Heart right ventricle (tissue), 12 donors: ENCODE data around the gene ROCK2. TPM values are rescaled to one million over a fixed set of nuclear protein-coding genes. Genes with fewer than 3 reads are reported as not detected.

ENCODE experiments used
- polyA plus RNA-seq, 2 donors: library from polyadenylated mRNA; stranded (reverse); fragments of 200-250 nt; gene quantifications; one replicate each; pipeline ENCODE4 v1.2.3, GENCODE V29; 2013
- total RNA-seq, 10 donors: library from RNA; stranded (reverse); fragmentation: NEBNext Ultra II Directional in 3 of 10; extraction: Animal tissue kit (Norgen Biotek cat#: 25700) in 3 of 10; gene quantifications; one replicate each; pipeline versions ENCODE4 v1.2.1 to v1.2.4, GENCODE V29; 2021 to 2023
- donor health status: ischemic (EF 13 %, LVEDD 7.1; RV severe dilation, severe dysfunction).
- donor health status: healthy with polysubstance abuse.
- donor health status: DM: no; HTN: yes; CAD: no.
- donor health status: DM: no; HTN: no; CAD: no.
- donor health status: ischemic (EF 25% LVEDD 6.9; RV normal size, moderate dysfunction).
- donor health status: ischemic (EF 25% LVEDD 5.7; RV mildly dilated, moderate dysfunction).
- donor health status: healthy.
- donor health status: nonischemic (EF 11% LVEDD 7.7; RV severe dilation, severe dysfunction).
- donor health status: DM: yes; HTN: yes; CAD: no.
- donor health status: PGD.
- donor health status: ischemic (EF 29% LVEDD 5.4; RV normal size, mild dysfunction).
- donor health status: nonischemic (EF 23%, LVEDD 6.1; RV moderate dilation, normal function).

ROCK2 gene
- total and polyA plus RNA-seq, 12 donors: 6.9 to 51.8 (median 36.5) TPM

Other genes with a start within 250 kb of the ROCK2 start
- gene SLC66A3, start 189.2 kb downstream of the ROCK2 start, total RNA-seq: 10 to 100 TPM in 1 of 10 donors, 1 to 10 TPM in 9; 4.5 to 15.4 (median 6.5) TPM
- gene SLC66A3, start 189.2 kb downstream of the ROCK2 start, polyA plus RNA-seq: 1 to 10 TPM; 7.8 to 8.9 TPM
- 10 to 100 TPM; 11.3 to 18.6 (median 14.6) TPM for gene E2F6, start 121.5 kb upstream of the ROCK2 start, total RNA-seq
- gene E2F6, start 121.5 kb upstream of the ROCK2 start, polyA plus RNA-seq: 10 to 100 TPM in 1 of 2 donors, 1 to 10 TPM in 1; 8.1 to 10.1 TPM
- 10 to 100 TPM in 2 of 10 donors, 1 to 10 TPM in 8; 5.2 to 15.6 (median 8.0) TPM for gene GREB1, start 189.4 kb upstream of the ROCK2 start, total RNA-seq
- gene GREB1, start 189.4 kb upstream of the ROCK2 start, polyA plus RNA-seq: 1 to 10 TPM; 1.2 to 6.0 TPM